GM19240 (cell line): ENCODE measurements around the gene NOL12.
"Not testable (repeated sequence)": the region's sequence is repeated elsewhere in the genome, so short reads cannot be mapped to it uniquely, and the experiment has no call there.

ENCODE experiments used
- DNase-seq: peaks from one replicate; pipeline ENCODE4 v3.0.0; 2011; ENCODE audit warnings: low spot score; ENCODE audit not compliant: insufficient read length

Gene NOL12

DNA sequence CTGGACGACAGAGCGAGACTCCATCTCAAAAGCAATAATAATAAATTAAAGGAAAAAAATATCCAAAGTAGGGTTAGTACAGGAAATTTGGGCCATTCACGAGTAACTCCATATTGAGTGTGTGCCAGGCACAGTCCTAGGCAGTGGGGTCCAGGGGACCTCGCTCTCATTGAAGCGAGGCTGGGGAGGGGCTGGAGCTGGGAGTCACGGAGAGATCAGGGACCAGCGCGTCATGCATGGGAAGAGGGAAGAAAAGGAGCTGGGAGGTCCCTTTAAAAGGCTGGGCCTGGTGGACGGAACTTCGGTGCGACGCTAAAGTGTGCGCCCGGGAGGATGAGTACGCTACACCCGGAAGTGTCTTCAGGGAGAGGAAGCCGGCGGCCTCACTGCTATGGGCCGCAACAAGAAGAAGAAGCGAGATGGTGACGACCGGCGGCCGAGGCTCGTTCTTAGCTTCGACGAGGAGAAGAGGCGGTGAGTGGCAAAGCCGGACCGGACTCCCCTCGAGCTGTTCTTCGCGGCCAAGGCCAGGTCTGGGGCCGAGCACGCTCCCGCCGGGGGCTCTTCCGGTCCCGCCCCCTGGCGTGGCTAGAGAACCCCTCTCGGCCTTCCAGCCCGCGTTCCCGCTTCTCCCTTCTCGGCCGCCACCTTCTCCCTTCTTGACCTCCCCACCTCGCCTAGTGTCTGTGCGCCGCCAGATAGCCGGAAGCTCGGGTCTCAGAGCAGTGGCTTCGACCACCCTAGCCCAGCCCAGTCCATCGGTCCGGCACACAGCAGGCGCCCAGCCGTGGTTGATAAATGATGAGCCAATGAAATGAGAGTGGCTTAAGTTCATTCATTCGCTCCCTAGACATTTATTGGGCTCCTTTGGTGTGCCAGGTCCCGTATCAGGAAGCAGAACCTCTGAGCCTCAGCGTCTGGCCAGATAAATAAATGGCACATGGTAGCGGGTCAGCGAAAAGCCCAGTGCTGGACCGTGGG lies at the start of gene NOL12:
TSS of gene NOL12 (plus strand) at position 342 of the 981 bp plus-strand sequence. CDS start at position 392, 50 bp downstream.
- peak; percentile 65 for DNase-seq

DNA sequence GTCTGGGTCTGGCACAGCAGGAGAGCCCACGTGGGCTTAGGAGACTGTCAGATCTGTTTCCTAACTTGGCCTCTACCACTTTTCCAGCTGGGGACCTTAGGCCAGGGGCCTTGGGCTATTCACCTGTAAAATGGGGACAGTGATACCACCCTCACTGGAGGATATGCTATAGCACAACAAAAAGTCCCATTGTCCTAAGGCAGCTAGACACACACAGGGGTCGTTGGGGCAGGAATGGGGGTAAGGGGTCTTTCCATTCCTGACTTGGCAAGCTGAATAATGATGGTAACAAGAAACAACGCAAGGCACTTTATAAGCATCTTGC lies 49.2 kb upstream of the NOL12 start:
- no peak for DNase-seq

GRCh38 chr22:37638391-37639069 lies 47.6 kb upstream of the NOL12 start:
- DNase-seq: no peak

GRCh38 chr22:37639070-37639760 lies 46.9 kb upstream of the NOL12 start, which contains the start of gene SH3BP1:
Gene SH3BP1, plus strand, starts transcription at chr22:37639669. Its CDS starts 119 bp downstream, at chr22:37639788.
- DNase-seq: no peak

- DNase-seq: peak; percentile 47
Observed at GRCh38 chr22:37639771-37640590, 46.2 kb upstream of the NOL12 start.

- no peak for DNase-seq
Observed at GRCh38 chr22:37640591-37641560, 45.3 kb upstream of the NOL12 start.

GRCh38 chr22:37641561-37641949 lies 44.6 kb upstream of the NOL12 start:
- no peak for DNase-seq

- DNase-seq: peak; percentile 84
Observed at GRCh38 chr22:37643225-37643847, 42.8 kb upstream of the NOL12 start.

- DNase-seq: no peak
Observed at GRCh38 chr22:37647317-37647716, 38.8 kb upstream of the NOL12 start.

GRCh38 chr22:37647928-37648327 lies 38.2 kb upstream of the NOL12 start:
- no peak for DNase-seq

GRCh38 chr22:37650463-37651136 lies 35.5 kb upstream of the NOL12 start:
- DNase-seq: no peak

DNA sequence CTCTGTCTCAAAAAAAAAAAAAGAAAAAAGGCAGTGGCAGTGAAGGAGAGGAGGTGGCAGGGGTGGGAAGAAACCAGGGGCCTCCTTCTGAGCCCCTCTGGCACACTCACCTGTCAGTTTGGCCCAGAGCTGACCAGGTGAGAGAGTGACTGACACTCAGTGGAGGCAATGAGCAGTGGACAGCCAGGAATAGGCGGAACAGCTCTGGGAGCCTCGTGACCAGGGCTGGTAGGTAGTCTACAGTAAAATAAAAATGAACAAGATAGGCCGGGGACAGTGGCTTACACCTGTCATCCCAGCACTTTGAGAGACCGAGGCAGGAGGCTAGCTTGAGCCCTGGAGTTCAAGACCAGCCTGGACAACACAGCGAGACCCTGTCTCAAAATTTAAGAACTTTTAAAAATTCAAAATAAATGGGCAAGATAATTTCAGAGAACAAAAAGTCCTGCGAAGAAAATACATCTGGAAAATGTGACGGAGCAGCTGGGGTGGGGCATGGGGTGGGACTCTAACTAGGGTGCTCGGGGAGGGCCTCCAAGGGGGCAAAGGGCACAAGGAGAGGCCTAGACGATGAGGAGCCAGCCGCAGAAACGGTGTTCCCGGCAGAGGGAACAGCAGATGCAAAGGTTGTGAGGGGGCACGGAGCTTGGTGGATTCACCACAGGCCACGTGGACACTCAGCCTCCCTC lies 31.4 kb upstream of the NOL12 start:
- DNase-seq: no peak

DNA sequence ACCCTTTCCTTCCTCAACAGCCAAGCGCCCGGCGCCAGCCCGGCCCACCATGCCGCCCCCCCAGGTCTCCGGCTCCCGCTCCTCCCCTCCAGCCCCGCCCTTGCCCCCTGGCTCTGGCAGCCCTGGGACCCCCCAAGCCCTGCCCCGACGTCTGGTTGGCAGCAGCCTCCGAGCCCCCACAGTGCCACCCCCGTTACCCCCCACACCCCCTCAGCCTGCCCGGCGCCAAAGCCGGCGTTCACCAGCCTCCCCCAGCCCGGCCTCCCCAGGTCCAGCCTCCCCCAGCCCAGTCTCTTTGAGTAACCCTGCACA lies 30.9 kb upstream of the NOL12 start:
- no peak for DNase-seq

GRCh38 chr22:37656583-37656982 lies 29.6 kb upstream of the NOL12 start:
- not testable (repeated sequence) for DNase-seq

- DNase-seq: peak; percentile 29
Observed at GRCh38 chr22:37657590-37658132, 28.5 kb upstream of the NOL12 start.

DNA sequence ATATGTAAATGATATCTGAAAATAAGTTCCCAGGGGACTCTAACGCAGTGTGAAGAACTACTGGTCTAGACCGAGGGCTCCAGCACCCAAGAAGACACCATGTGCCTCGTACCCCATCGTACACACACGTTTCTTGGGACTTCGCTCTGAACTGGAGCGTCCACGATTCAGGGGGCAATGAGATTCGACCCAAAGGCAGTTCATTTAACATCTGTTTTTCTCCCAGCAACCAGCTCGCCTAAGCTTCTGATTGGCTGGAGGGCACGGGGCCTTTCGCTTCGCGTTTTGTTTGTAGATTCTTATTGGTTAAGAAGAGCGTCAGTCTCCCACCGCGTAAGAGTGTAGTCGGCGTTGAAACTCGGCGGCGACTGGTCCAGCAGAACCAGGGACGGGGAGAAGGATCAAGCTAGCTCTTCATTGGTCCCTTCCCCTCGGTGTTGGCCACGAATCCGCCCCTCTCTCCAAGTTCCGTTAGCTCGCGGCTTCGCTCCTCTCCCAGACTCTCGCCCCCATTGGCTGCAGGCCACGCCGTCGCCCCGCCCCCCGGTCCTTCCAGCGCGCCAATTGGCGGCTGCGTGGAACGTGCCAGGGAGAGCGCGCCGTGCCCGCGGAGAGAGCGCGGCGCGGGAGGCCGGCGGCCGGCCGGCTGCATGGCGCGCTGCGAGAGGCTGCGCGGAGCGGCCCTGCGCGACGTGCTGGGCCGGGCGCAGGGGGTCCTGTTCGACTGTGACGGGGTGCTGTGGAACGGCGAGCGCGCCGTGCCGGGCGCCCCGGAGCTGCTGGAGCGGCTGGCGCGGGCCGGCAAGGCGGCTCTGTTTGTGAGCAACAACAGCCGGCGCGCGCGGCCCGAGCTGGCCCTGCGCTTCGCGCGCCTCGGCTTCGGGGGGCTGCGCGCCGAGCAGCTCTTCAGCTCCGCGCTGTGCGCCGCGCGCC lies 27.7 kb upstream of the NOL12 start, which contains the start of gene PDXP:
TSS of gene PDXP (plus strand) at position 591 of the 933 bp plus-strand sequence. CDS start at position 651, 60 bp downstream.
- peak; percentile 100 for DNase-seq
